ENCODE results near the gene ST3GAL2. TPM values are rescaled to one million over a fixed set of nuclear protein-coding genes. Genes with fewer than 3 reads are reported as not detected.

The ST3GAL2 gene
- total RNA-seq, 2 donors from 2014 or later: 9.1 to 11.2 TPM

DNA sequence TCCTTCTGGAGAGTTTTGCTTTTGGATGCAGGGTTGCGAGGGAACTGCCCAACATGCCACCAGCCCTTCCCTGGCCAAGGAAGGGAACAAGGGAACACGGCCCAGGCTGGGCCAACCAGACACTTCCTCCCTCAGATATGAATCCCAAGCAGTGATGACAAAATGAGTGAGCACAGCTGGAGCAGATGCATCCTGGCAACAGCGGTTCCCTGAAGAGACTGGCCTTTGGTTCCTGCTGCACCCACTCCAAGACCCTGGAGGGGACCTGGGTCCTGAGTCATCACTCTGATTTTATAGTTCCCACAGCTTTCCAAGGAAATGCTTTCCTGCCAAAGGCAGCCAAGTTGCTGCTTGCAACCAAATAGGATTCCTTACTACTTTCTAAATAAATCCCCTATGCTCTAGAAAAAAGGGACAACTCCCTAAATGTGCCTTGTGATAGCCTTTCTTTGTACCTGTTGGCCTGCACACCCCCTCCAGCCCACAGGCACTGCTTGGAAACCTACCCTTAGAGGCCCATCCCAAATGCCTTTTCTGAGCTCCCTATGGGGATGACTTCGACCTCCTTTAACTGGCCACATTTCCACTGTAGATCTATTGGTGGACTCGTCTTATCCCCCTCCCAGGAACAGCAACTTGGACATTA lies 5.3 kb downstream of the ST3GAL2 start:
- peak in 3 of 4 donors; percentile 20 to 59 (median 22) for DNase-seq
- H3K9me3 ChIP-seq: no peaks in the 10 kb centered on the region
- no peaks in the 10 kb centered on the region for H3K36me3 ChIP-seq (replicated peaks in 1 of 2; ENCODE audit: insufficient read depth in 1 of 2, low read depth in 2 of 2)
- 74 to 77% methylated on average over 5 of the region's 5 CpGs for WGBS, 2 donors
- H3K27ac ChIP-seq: peak overlapping the region in 2 of 4 donors; percentile 1 to 29
- peaks cover 34% of the 10 kb centered on the region for H3K4me1 ChIP-seq
- ATAC-seq: peak; percentile 16
- TF ChIP-seq, protein P1, sequence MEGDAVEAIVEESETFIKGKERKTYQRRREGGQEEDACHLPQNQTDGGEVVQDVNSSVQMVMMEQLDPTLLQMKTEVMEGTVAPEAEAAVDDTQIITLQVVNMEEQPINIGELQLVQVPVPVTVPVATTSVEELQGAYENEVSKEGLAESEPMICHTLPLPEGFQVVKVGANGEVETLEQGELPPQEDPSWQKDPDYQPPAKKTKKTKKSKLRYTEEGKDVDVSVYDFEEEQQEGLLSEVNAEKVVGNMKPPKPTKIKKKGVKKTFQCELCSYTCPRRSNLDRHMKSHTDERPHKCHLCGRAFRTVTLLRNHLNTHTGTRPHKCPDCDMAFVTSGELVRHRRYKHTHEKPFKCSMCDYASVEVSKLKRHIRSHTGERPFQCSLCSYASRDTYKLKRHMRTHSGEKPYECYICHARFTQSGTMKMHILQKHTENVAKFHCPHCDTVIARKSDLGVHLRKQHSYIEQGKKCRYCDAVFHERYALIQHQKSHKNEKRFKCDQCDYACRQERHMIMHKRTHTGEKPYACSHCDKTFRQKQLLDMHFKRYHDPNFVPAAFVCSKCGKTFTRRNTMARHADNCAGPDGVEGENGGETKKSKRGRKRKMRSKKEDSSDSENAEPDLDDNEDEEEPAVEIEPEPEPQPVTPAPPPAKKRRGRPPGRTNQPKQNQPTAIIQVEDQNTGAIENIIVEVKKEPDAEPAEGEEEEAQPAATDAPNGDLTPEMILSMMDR (IDR thresholded peaks at IDR 0.05): no peak
- no peak for TF ChIP-seq POLR2A (IDR thresholded peaks at IDR 0.05)
- no peaks in the 10 kb centered on the region for H3K27me3 ChIP-seq
- intact Hi-C loops (cut with DNase I): no loop called here
- H3K4me3 ChIP-seq: no peak overlapping the region

DNA sequence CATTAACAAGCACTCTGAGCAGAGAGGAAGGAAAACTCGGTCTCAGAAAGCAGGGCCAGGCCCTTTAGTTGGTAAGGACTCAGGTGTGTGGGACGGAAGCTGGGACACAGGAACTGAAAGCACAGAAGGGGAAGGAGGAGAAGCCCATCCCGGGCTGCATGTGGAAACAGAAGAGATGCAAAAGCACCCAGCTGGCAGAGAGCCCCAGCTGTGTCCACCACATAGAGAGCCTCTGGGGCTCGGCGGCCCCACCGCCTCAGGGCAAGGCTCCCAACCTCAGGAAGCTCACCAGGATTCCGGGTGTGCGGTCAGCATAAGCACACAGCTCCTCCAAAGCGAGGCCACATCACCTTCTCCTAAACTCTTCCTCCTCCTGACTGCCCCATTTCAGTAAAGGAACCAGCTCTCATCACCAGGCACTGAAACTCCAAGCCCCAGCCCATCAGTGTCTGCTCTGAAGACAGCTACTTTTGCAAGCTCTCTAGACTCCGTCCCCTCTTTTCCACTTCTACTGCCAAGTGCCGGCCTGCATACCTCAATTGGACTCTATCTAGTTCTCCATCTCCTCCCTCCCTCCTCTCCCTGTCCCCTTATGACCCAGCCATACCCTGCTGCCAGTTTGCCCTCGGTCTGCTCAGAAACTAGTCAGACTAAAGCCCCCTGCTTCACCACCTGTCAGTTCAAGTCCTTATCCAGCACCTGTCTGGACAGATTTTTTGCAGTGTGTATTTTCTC lies 6.0 kb downstream of the ST3GAL2 start:
- no peak for TF ChIP-seq POLR2A (IDR thresholded peaks at IDR 0.05)
- TF ChIP-seq, protein P1 (IDR thresholded peaks at IDR 0.05): no peak
- Histone ChIP-seq H3K27ac (peak overlapping the region in 2 of 4 donors; percentile 1 to 29), H3K27me3 (no peaks in the 10 kb centered on the region), H3K4me3 (no peak overlapping the region), H3K4me1 (peaks cover 36% of the 10 kb centered on the region), H3K9me3 (no peaks in the 10 kb centered on the region), H3K36me3 (replicated peaks in 1 of 2; ENCODE audit: insufficient read depth in 1 of 2, low read depth in 2 of 2) (no peaks in the 10 kb centered on the region)
- intact Hi-C loops (cut with DNase I): no loop called here
- DNase-seq (peak in 2 of 4 donors; percentile 15 to 22), ATAC-seq (no peak)
- 75 to 80% methylated on average over 12 of the region's 12 CpGs for WGBS, 2 donors

DNA sequence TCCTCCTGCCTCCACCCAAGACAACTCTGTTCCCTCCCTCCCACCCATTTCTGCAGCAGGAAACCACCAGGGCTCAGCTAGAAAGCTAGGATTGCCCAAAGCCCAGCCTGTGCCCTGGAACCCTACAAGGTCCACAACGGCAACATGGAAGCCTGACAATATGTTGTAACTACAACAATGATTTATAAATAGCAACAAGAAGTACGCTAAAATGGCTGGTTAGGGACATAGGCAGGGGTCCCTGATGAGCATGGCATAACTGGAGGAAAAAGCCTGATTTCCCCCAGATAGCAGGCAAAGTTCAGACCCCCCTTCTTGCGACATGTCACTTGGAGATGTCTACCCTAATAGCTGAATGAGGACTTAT lies 6.6 kb downstream of the ST3GAL2 start:
- no peak for DNase-seq
- no peaks in the 10 kb centered on the region for H3K36me3 ChIP-seq (replicated peaks in 1 of 2; ENCODE audit: insufficient read depth in 1 of 2, low read depth in 2 of 2)
- no peak overlapping the region for H3K4me3 ChIP-seq
- intact Hi-C loops (cut with DNase I): no loop called here
- WGBS, 2 donors: 71% methylated on average over 3 of the region's 3 CpGs
- TF ChIP-seq, protein P1 (IDR thresholded peaks at IDR 0.05): no peak
- no peak for TF ChIP-seq POLR2A (IDR thresholded peaks at IDR 0.05)
- H3K4me1 ChIP-seq: peaks cover 36% of the 10 kb centered on the region
- no peak for ATAC-seq
- no peak overlapping the region for H3K27ac ChIP-seq
- no peaks in the 10 kb centered on the region for H3K27me3 ChIP-seq
- H3K9me3 ChIP-seq: no peaks in the 10 kb centered on the region

DNA sequence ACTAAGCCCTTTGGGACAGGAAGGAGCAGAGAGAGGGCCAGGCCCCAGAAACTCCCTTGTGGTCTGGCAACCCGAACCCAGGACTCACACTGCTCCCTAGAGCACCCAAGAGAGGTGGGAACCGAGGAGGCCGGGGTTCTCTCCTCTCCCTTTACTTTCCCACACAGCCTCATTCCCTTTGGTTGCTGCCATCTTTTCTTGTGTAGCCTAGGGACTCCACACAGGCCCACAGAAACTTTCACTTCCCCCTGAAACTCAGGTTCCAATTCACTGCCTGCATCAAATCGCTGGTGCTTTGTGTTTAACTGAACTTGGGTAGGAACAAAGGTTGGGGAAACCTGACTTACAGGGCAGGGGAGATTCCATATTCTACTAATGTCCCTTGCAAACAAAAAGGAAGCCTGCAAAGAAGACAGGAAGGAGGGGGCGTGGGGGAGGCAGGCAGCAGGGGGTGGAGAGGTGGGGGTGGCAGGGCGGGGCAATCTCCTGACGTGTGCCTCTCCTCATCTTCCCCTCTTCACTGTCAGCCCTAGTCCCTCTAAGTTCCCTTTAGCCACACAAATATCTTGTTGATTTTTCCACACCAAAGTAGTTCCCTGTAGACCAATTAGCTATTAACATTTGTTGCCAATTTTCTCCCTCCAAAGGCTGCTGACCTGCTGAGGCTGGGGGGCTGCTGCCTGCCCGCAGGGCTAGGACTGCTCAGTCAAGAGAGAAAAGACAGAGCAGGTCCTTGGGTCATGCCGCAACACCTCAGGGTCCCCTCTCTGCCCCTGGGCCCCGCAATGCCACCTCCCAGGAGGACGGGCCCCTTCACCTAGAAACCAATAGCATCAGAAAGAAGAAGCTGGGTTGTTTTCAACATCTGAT lies 8.0 kb downstream of the ST3GAL2 start:
- intact Hi-C loops (cut with DNase I): no loop called here

More for the DNA sequence above, 8.0 kb downstream of the ST3GAL2 start:
- H3K4me1 ChIP-seq: peaks cover 38% of the 10 kb centered on the region
- peak overlapping the region in 3 of 4 donors; percentile 15 to 71 (median 51) for H3K27ac ChIP-seq
- TF ChIP-seq, protein P1 (IDR thresholded peaks at IDR 0.05): no peak
- no peak for TF ChIP-seq POLR2A (IDR thresholded peaks at IDR 0.05)
- H3K27me3 ChIP-seq: no peaks in the 10 kb centered on the region
- ATAC-seq (no peak), DNase-seq (peak in 1 of 4 donors; percentile 38)
- H3K4me3 ChIP-seq: no peak overlapping the region
- H3K36me3 ChIP-seq (replicated peaks in 1 of 2; ENCODE audit: insufficient read depth in 1 of 2, low read depth in 2 of 2): no peaks in the 10 kb centered on the region
- no peaks in the 10 kb centered on the region for H3K9me3 ChIP-seq
- 65 to 88% methylated on average over 11 of the region's 11 CpGs for WGBS, 2 donors
